Osteocyte (in vitro differentiated cells): Measurements from ENCODE around the gene NPAS2. TPM values are rescaled to one million over a fixed set of nuclear protein-coding genes. Genes with fewer than 3 reads are reported as not detected.

Experiments used
- DNase-seq: peaks from one replicate; pipeline ENCODE4 v3.0.0; 2021; ENCODE audit warnings: mixed read lengths; ENCODE audit not compliant: unreplicated experiment; ENCODE audit errors: extremely low spot score
- H3K27ac Mint-ChIP-seq: one replicate; pipeline ENCODE4 v1.8.0; 2021; ENCODE audit warnings: mild to moderate bottlenecking, mixed read lengths; ENCODE audit not compliant: unreplicated experiment
- H3K27me3 Mint-ChIP-seq: one replicate; pipeline ENCODE4 v1.8.0; 2021; ENCODE audit warnings: mixed read lengths; ENCODE audit not compliant: unreplicated experiment
- H3K36me3 Mint-ChIP-seq: one replicate; pipeline ENCODE4 v1.8.0; 2021; ENCODE audit warnings: mixed read lengths; ENCODE audit not compliant: unreplicated experiment
- H3K4me1 Mint-ChIP-seq: one replicate; pipeline ENCODE4 v1.8.0; 2021; ENCODE audit warnings: mixed read lengths; ENCODE audit not compliant: unreplicated experiment
- H3K4me3 Mint-ChIP-seq: one replicate; pipeline ENCODE4 v1.8.0; 2021; ENCODE audit warnings: mild to moderate bottlenecking, moderate library complexity, mixed read lengths; ENCODE audit not compliant: unreplicated experiment
- H3K9me3 Mint-ChIP-seq: one replicate; pipeline ENCODE4 v1.8.0; 2021; ENCODE audit warnings: mixed read lengths; ENCODE audit not compliant: unreplicated experiment
- total RNA-seq: library from RNA; stranded (reverse); gene quantifications from 2 replicates; pipeline ENCODE4 v1.2.1, GENCODE V29; 2021
- TF ChIP-seq, protein P1 (sequence below): fragments of 200-600 bp; sonication (generic); IDR thresholded peaks from 2 replicates; pipeline ENCODE4 v1.5.0; 2021; ENCODE audit warnings: antibody characterized with exemption, mild to moderate bottlenecking, moderate library complexity

NPAS2 gene
- total RNA-seq, 1 donor from 2014 or later, result 16.6 TPM

DNA sequence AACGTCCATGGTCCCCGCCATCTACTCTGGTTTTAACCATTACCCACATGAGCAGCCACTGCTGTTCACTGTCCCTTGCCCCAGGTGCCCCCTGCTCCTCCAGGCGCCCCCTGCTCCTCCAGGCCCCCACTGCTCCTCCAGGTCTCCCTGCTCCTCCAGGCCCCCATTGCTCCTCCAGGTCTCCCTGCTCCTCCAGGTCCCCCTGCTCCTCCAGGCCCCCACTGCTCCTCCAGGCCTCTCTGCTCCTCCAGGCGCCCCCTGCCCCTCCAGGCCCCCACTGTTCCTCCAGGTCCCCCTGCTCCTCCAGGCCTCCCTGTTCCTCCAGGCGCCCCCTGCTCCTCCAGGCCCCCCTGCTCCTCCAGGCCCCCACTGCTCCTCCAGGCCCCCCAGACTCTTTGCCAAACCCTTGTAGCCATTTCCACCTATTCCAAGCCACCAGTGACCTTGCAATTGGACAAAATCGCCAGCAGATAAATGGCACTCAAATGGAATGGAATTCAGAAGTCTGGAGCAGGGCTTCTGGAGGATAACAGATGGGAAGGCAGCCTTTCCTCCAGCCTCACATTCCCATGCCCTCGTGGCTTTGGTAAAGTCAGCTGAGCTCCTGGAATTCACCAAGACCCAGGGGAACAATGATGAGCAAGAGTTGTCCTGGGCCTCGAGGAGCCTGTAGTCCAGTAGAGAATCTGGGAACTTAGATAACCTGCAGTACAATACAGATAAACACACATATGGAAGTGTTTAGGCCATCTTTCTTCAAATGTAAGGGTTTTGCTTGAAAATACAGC is 168.9 kb downstream of the NPAS2 start:
- H3K4me3 Mint-ChIP-seq, result no peak overlapping the region

GRCh38 chr2:100989666-100990065 is 169.7 kb downstream of the NPAS2 start:
- Mint-ChIP-seq H3K27ac (no peak overlapping the region), H3K36me3 (peaks cover 8% of the 10 kb centered on the region), H3K27me3 (no peaks in the 10 kb centered on the region), H3K9me3 (no peaks in the 10 kb centered on the region), H3K4me1 (no peaks in the 10 kb centered on the region), H3K4me3 (no peak overlapping the region)
- DNase-seq, result no peak
- TF ChIP-seq, protein P1, sequence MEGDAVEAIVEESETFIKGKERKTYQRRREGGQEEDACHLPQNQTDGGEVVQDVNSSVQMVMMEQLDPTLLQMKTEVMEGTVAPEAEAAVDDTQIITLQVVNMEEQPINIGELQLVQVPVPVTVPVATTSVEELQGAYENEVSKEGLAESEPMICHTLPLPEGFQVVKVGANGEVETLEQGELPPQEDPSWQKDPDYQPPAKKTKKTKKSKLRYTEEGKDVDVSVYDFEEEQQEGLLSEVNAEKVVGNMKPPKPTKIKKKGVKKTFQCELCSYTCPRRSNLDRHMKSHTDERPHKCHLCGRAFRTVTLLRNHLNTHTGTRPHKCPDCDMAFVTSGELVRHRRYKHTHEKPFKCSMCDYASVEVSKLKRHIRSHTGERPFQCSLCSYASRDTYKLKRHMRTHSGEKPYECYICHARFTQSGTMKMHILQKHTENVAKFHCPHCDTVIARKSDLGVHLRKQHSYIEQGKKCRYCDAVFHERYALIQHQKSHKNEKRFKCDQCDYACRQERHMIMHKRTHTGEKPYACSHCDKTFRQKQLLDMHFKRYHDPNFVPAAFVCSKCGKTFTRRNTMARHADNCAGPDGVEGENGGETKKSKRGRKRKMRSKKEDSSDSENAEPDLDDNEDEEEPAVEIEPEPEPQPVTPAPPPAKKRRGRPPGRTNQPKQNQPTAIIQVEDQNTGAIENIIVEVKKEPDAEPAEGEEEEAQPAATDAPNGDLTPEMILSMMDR, result no peak

More for the DNA sequence above, 168.9 kb downstream of the NPAS2 start:
- no peak overlapping the region for H3K27ac Mint-ChIP-seq
- H3K9me3 Mint-ChIP-seq, result no peaks in the 10 kb centered on the region
- H3K36me3 Mint-ChIP-seq, result peaks cover 8% of the 10 kb centered on the region
- H3K4me1 Mint-ChIP-seq, result peaks cover 8% of the 10 kb centered on the region
- no peaks in the 10 kb centered on the region for H3K27me3 Mint-ChIP-seq
- no peak for DNase-seq
- TF ChIP-seq, protein P1, result no peak

GRCh38 chr2:100990166-100990565 is 170.2 kb downstream of the NPAS2 start:
- TF ChIP-seq, protein P1, result no peak
- no peak overlapping the region for H3K27ac Mint-ChIP-seq
- no peaks in the 10 kb centered on the region for H3K27me3 Mint-ChIP-seq
- DNase-seq, result no peak
- H3K4me1 Mint-ChIP-seq, result no peaks in the 10 kb centered on the region
- H3K36me3 Mint-ChIP-seq, result peaks cover 8% of the 10 kb centered on the region
- no peaks in the 10 kb centered on the region for H3K9me3 Mint-ChIP-seq
- no peak overlapping the region for H3K4me3 Mint-ChIP-seq

DNA sequence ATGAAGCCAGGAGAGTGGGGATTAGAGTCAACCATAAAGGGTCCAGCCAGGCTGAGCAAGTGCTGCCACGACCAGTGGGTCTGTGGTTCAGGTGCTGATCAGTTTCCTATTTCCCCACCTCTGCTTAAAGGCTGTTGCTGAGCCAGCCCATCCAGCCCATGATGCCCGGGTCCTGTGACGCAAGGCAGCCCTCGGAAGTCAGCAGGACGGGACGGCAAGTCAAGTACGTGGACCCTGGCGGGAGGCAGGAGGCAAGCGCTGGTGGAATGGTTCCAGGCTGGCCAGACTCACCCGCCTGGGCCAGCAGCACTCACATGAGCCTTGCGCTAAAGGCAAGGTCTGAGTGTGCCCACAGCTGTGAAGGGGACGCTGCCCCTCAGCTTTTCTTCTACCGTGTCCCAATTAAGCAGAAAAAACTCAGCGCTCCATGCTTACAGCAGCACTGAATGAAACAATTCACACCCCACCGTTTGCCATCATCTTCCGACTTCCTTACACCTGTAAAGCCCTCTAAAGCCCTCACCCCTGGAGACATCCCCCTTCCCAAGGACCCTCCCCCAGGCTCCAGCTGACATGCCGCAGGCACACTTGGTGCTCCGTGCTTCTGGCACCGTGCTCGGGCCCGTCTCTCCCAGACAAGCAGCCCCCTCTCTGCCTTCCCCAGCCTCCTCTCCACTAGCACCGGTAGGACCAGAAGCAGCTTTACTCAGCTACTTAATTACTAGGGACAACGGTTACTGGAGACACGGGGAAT is 170.9 kb downstream of the NPAS2 start:
- H3K9me3 Mint-ChIP-seq, result no peaks in the 10 kb centered on the region
- H3K27ac Mint-ChIP-seq, result no peak overlapping the region
- DNase-seq, result no peak
- no peak overlapping the region for H3K4me3 Mint-ChIP-seq
- TF ChIP-seq, protein P1, result no peak
- no peaks in the 10 kb centered on the region for H3K4me1 Mint-ChIP-seq
- H3K36me3 Mint-ChIP-seq, result peaks cover 11% of the 10 kb centered on the region
- no peaks in the 10 kb centered on the region for H3K27me3 Mint-ChIP-seq

GRCh38 chr2:100991404-100991773 is 171.4 kb downstream of the NPAS2 start:
- no peaks in the 10 kb centered on the region for H3K9me3 Mint-ChIP-seq
- no peaks in the 10 kb centered on the region for H3K27me3 Mint-ChIP-seq
- TF ChIP-seq, protein P1, result no peak
- no peak overlapping the region for H3K4me3 Mint-ChIP-seq
- H3K4me1 Mint-ChIP-seq, result no peaks in the 10 kb centered on the region
- DNase-seq, result no peak
- peaks cover 12% of the 10 kb centered on the region for H3K36me3 Mint-ChIP-seq
- no peak overlapping the region for H3K27ac Mint-ChIP-seq
